SK-N-SH (cell line): ENCODE results near the gene MAP3K7. TPM values are rescaled to one million over a fixed set of nuclear protein-coding genes. Genes with fewer than 3 reads are reported as not detected.

ENCODE experiments used
- CTCF ChIA-PET: fragments of 300-600, 350-600 bp; formaldehyde crosslinking; extraction: SDS; loops from one replicate; lab custom pipeline; 2021; lab: Yijun Ruan, JAX
- POLR2A ChIA-PET: fragments of 350-600 bp; sonication (Branson Sonifier 250); formaldehyde crosslinking; extraction: SDS; loops from one replicate; lab custom pipeline; 2020; ENCODE audit warnings: antibody characterized with exemption, inconsistent platforms; lab: Yijun Ruan, JAX
- DNase-seq: peaks from one replicate; pipeline ENCODE4 v3.0.0; 2012
- H2AFZ ChIP-seq: fragments of 200-600 bp; sonication (generic); 2 replicates; pipeline ENCODE4 v1.8.1; 2016; ENCODE audit warnings: antibody characterized with exemption, mild to moderate bottlenecking, low read depth
- H3F3A ChIP-seq: fragments of 200-600 bp; sonication (generic); replicated peaks from 2 replicates; pipeline ENCODE3; 2016; ENCODE audit warnings: antibody characterized with exemption, mild to moderate bottlenecking; ENCODE audit not compliant: insufficient read depth
- H3K27ac ChIP-seq, 2 experiments: fragments of 200-500 bp in 1 of 2; fragments of 200-600 bp in 1 of 2; sonication (Bioruptor generic) in 1 of 2; sonication (generic), shearing (Covaris generic) in 1 of 2; 2 replicates each; pipeline versions ENCODE4 v1.5.1 to v1.6.1; 2014 to 2016; ENCODE audit warnings: low read depth in 2 of 2, inconsistent platforms in 1 of 2, low read length in 1 of 2, mild to moderate bottlenecking in 1 of 2, mixed read lengths in 1 of 2
- H3K27me3 ChIP-seq: fragments of 200-600 bp; sonication (generic), shearing (Covaris generic); 2 replicates; pipeline ENCODE4 v1.6.1; 2016; ENCODE audit warnings: mixed run types; ENCODE audit not compliant: insufficient read depth
- H3K36me3 ChIP-seq, 2 experiments: fragments of 200-500 bp in 1 of 2; fragments of 200-600 bp in 1 of 2; sonication (Bioruptor generic) in 1 of 2; sonication (generic) in 1 of 2; replicated peaks in 1 of 2; 2 replicates each; pipeline versions ENCODE3 to v1.5.1; 2014 to 2016; ENCODE audit warnings: low read length in 1 of 2, mild to moderate bottlenecking in 1 of 2; ENCODE audit not compliant: insufficient read depth in 2 of 2, control insufficient read depth in 1 of 2
- H3K4me1 ChIP-seq, 2 experiments: fragments of 200-500 bp in 1 of 2; fragments of 200-600 bp in 1 of 2; sonication (Bioruptor generic) in 1 of 2; sonication (generic), shearing (Covaris generic) in 1 of 2; 2 replicates each; pipeline versions ENCODE4 v1.5.1 to v1.6.1; 2014 to 2016; ENCODE audit warnings: low read depth in 1 of 2, low read length in 1 of 2, mixed run types in 1 of 2; ENCODE audit not compliant: insufficient read depth in 2 of 2, control insufficient read depth in 1 of 2
- H3K4me2 ChIP-seq: fragments of 200-600 bp; sonication (generic), shearing (Covaris generic); 2 replicates; pipeline ENCODE4 v1.6.1; 2017; ENCODE audit warnings: mixed run types
- H3K4me3 ChIP-seq, 2 experiments: fragments of 200-500 bp in 1 of 2; fragments of 200-600 bp in 1 of 2; sonication (Bioruptor generic) in 1 of 2; sonication (generic), shearing (Covaris generic) in 1 of 2; 2 replicates each; pipeline versions ENCODE4 v1.5.1 to v1.8.1; 2014 to 2016; ENCODE audit warnings: low read depth in 2 of 2, inconsistent platforms in 1 of 2, low read length in 1 of 2, mild to moderate bottlenecking in 1 of 2, mixed read lengths in 1 of 2, moderate library complexity in 1 of 2
- H3K79me2 ChIP-seq: fragments of 200-600 bp; sonication (generic); 2 replicates; pipeline ENCODE4 v1.8.1; 2017; ENCODE audit warnings: mild to moderate bottlenecking; ENCODE audit not compliant: insufficient read depth
- H3K9ac ChIP-seq: fragments of 200-600 bp; sonication (generic); 2 replicates; pipeline ENCODE4 v1.6.1; 2017; ENCODE audit warnings: mixed run types
- H3K9me2 ChIP-seq: fragments of 200-600 bp; sonication (generic); 2 replicates; pipeline ENCODE4 v1.6.1; 2017; ENCODE audit warnings: mixed run types
- H3K9me3 ChIP-seq: fragments of 200-600 bp; sonication (generic); 2 replicates; pipeline ENCODE4 v1.6.1; 2017; ENCODE audit warnings: mixed run types, mild to moderate bottlenecking, moderate library complexity
- H4K20me1 ChIP-seq: fragments of 200-600 bp; sonication (generic); 2 replicates; pipeline ENCODE4 v1.6.1; 2017; ENCODE audit warnings: mild to moderate bottlenecking, mixed run types; ENCODE audit not compliant: insufficient read depth
- ELF1 ChIP-seq: IDR thresholded peaks from 2 replicates; pipeline ENCODE4 v1.4.0; 2012
- EZH2phosphoT487 ChIP-seq: fragments of 200-600 bp; sonication (generic); IDR thresholded peaks from 2 replicates; pipeline ENCODE4 v1.6.1; 2017; ENCODE audit warnings: low read depth, mixed run types, mild to moderate bottlenecking, antibody characterized with exemption, moderate library complexity, borderline replicate concordance
- GABPA ChIP-seq: IDR thresholded peaks from 2 replicates; pipeline ENCODE4 v1.4.0; 2012; ENCODE audit warnings: low read depth, mild to moderate bottlenecking
- RAD21 ChIP-seq: IDR thresholded peaks from 2 replicates; pipeline ENCODE4 v1.6.1; 2012; ENCODE audit warnings: mild to moderate bottlenecking, low read length
- RFX5 ChIP-seq: IDR thresholded peaks from 2 replicates; pipeline ENCODE4 v1.6.1; 2012; ENCODE audit warnings: mild to moderate bottlenecking, improper control_type of control experiment, low read length
- SIN3A ChIP-seq: IDR thresholded peaks from 2 replicates; pipeline ENCODE4 v1.6.1; 2012; ENCODE audit warnings: low read depth, mild to moderate bottlenecking, low read length, moderate library complexity, borderline replicate concordance
- TEAD4 ChIP-seq: IDR thresholded peaks from 2 replicates; pipeline ENCODE4 v1.4.0; 2012; ENCODE audit warnings: mild to moderate bottlenecking, borderline replicate concordance; ENCODE audit not compliant: insufficient read depth
- YY1 ChIP-seq: IDR thresholded peaks from 2 replicates; pipeline ENCODE4 v1.4.0; 2012; ENCODE audit warnings: low read depth, mild to moderate bottlenecking
- WGBS: methylation state at CpG from one replicate; pipeline ENCODE4 v1.1.6; 2017; ENCODE audit warnings: low lambda C conversion rate; 5-methylcytosine and 5-hydroxymethylcytosine counted together
- polyA plus RNA-seq, 3 experiments: library from polyadenylated mRNA; depleted of rRNA; stranded (reverse); fragments of >200 nt; gene quantifications; 2 replicates each; pipeline ENCODE4 v1.2.3, GENCODE V29; 2012
- TF ChIP-seq, protein P1 (sequence below): fragments of 150-350 bp; IDR thresholded peaks from 2 replicates; pipeline ENCODE4 v1.6.1; 2016; ENCODE audit warnings: mild to moderate bottlenecking, low read depth, low read length
- TF ChIP-seq, protein P2 (sequence below): IDR thresholded peaks from 2 replicates; pipeline ENCODE4 v1.4.0; 2012; ENCODE audit warnings: low read depth, borderline replicate concordance
- TF ChIP-seq, protein P3 (sequence below): IDR thresholded peaks from 2 replicates; pipeline ENCODE4 v1.6.1; 2012; ENCODE audit warnings: mild to moderate bottlenecking, low read depth, low read length, moderate library complexity
- TF ChIP-seq, protein P4 (sequence below): IDR thresholded peaks from 2 replicates; pipeline ENCODE4 v1.4.0; 2012; ENCODE audit warnings: low read depth, borderline replicate concordance

Gene MAP3K7
- polyA plus RNA-seq, 1 of the 3 experiments (the other 2 are of a cell fraction): 21.1 TPM

DNA sequence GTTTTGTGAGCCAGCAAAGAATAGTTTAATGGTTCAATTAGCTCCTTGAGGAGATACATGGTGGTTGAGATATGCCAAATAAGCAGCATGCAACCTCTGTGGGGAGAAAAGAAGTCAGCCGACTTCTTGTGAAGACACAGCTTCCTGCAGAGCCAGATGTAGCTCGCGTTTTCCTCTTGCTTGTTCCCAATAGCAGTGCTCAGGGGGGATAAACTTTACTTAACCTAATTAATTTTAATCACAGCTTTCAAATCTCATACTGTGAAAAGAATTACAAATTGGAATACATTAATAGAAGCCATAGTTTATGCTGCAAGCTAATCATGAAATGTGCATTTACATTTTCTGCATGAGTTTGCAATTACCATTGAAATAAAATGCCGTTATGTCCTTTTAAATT, 106.2 kb downstream of the MAP3K7 start (continued):
- TF ChIP-seq, protein P1, sequence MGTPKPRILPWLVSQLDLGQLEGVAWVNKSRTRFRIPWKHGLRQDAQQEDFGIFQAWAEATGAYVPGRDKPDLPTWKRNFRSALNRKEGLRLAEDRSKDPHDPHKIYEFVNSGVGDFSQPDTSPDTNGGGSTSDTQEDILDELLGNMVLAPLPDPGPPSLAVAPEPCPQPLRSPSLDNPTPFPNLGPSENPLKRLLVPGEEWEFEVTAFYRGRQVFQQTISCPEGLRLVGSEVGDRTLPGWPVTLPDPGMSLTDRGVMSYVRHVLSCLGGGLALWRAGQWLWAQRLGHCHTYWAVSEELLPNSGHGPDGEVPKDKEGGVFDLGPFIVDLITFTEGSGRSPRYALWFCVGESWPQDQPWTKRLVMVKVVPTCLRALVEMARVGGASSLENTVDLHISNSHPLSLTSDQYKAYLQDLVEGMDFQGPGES: no peak
- TF ChIP-seq ELF1: no peak
- TF ChIP-seq, all 33 proteins: peak for 0

DNA sequence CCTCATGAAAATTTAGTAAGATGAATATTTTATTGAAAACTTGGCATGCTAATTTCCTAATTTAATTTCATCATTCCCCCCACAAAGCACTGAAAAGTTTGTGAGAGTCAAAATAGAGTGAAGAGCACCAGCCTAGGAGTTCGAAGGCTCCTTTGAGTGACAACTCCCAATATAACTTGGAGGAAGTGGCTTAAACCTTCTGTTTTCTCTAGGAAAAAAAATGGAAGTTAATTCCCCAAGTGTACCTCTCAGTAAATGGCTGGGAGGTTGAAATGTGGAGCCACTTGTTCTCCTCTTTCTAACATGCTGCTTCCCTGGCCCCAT, 107.3 kb downstream of the MAP3K7 start:
- TF ChIP-seq TEAD4 (no peak), SIN3A (no peak), RFX5 (no peak), YY1 (no peak), RAD21 (no peak), GABPA (no peak), EZH2phosphoT487 (no peak)
- TF ChIP-seq, protein P2, sequence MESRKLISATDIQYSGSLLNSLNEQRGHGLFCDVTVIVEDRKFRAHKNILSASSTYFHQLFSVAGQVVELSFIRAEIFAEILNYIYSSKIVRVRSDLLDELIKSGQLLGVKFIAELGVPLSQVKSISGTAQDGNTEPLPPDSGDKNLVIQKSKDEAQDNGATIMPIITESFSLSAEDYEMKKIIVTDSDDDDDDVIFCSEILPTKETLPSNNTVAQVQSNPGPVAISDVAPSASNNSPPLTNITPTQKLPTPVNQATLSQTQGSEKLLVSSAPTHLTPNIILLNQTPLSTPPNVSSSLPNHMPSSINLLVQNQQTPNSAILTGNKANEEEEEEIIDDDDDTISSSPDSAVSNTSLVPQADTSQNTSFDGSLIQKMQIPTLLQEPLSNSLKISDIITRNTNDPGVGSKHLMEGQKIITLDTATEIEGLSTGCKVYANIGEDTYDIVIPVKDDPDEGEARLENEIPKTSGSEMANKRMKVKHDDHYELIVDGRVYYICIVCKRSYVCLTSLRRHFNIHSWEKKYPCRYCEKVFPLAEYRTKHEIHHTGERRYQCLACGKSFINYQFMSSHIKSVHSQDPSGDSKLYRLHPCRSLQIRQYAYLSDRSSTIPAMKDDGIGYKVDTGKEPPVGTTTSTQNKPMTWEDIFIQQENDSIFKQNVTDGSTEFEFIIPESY: no peak
- TF ChIP-seq, protein P3, sequence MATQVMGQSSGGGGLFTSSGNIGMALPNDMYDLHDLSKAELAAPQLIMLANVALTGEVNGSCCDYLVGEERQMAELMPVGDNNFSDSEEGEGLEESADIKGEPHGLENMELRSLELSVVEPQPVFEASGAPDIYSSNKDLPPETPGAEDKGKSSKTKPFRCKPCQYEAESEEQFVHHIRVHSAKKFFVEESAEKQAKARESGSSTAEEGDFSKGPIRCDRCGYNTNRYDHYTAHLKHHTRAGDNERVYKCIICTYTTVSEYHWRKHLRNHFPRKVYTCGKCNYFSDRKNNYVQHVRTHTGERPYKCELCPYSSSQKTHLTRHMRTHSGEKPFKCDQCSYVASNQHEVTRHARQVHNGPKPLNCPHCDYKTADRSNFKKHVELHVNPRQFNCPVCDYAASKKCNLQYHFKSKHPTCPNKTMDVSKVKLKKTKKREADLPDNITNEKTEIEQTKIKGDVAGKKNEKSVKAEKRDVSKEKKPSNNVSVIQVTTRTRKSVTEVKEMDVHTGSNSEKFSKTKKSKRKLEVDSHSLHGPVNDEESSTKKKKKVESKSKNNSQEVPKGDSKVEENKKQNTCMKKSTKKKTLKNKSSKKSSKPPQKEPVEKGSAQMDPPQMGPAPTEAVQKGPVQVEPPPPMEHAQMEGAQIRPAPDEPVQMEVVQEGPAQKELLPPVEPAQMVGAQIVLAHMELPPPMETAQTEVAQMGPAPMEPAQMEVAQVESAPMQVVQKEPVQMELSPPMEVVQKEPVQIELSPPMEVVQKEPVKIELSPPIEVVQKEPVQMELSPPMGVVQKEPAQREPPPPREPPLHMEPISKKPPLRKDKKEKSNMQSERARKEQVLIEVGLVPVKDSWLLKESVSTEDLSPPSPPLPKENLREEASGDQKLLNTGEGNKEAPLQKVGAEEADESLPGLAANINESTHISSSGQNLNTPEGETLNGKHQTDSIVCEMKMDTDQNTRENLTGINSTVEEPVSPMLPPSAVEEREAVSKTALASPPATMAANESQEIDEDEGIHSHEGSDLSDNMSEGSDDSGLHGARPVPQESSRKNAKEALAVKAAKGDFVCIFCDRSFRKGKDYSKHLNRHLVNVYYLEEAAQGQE: no peak
- TF ChIP-seq, protein P1: no peak
- TF ChIP-seq, protein P4, sequence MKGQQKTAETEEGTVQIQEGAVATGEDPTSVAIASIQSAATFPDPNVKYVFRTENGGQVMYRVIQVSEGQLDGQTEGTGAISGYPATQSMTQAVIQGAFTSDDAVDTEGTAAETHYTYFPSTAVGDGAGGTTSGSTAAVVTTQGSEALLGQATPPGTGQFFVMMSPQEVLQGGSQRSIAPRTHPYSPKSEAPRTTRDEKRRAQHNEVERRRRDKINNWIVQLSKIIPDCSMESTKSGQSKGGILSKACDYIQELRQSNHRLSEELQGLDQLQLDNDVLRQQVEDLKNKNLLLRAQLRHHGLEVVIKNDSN: no peak
- Histone ChIP-seq H3K9ac (no peak overlapping the region), H3K9me3 (no peaks in the 10 kb centered on the region), H3K79me2 (no peaks in the 10 kb centered on the region), H3K4me3 (no peak overlapping the region), H3K27ac (no peak overlapping the region), H3K4me2 (no peak overlapping the region), H4K20me1 (no peaks in the 10 kb centered on the region), H3F3A (no peaks in the 10 kb centered on the region), H3K4me1 (peaks cover 5 to 7% of the 10 kb centered on the region in 2 experiments; a peak in 3 of 4 replicates), H3K36me3 (no peaks in the 10 kb centered on the region), H3K27me3 (no peaks in the 10 kb centered on the region), H3K9me2 (no peaks in the 10 kb centered on the region), H2AFZ (no peak overlapping the region)
- whole genome bisulfite sequencing: 100% methylated on average over 1 of the region's 1 CpG
- no peak for DNase-seq
- POLR2A ChIA-PET: no interaction called here
- CTCF ChIA-PET: interaction anchor here (0.6 to 9.1 kb wide), 67 partner anchors 10 to 1108 kb away, joined by 3 to 169 read pairs (median 5); partner anchors contain the start of gene BACH2
